Mesendoderm (in vitro differentiated cells): ENCODE measurements around the gene GJC1.

Experiments used
- DNase-seq: peaks from one replicate; pipeline ENCODE4 v3.0.0; 2013
- H2AK5ac ChIP-seq: 2 replicates; pipeline ENCODE4 v1.6.1; 2013; ENCODE audit warnings: low read length, inconsistent platforms
- H2BK120ac ChIP-seq: 2 replicates; pipeline ENCODE4 v1.6.1; 2013; ENCODE audit warnings: low read depth, mild to moderate bottlenecking, low read length, moderate library complexity, mixed read lengths
- H2BK15ac ChIP-seq: replicated peaks from 2 replicates; pipeline ENCODE4 v1.6.1; 2013; ENCODE audit warnings: low read depth, mild to moderate bottlenecking, moderate library complexity
- H2BK5ac ChIP-seq: 2 replicates; pipeline ENCODE4 v1.6.1; 2013; ENCODE audit warnings: low read length, inconsistent platforms
- H3K18ac ChIP-seq: 2 replicates; pipeline ENCODE4 v1.6.1; 2013; ENCODE audit warnings: mild to moderate bottlenecking, low read length, mixed read lengths
- H3K23ac ChIP-seq: one replicate; pipeline ENCODE4 v1.6.1; 2013; ENCODE audit warnings: low read length
- H3K27ac ChIP-seq: 2 replicates; pipeline ENCODE4 v1.5.1; 2013; ENCODE audit warnings: low read depth, mild to moderate bottlenecking, inconsistent platforms, low read length, moderate library complexity
- H3K27me3 ChIP-seq: 2 replicates; pipeline ENCODE4 v1.6.1; 2013; ENCODE audit warnings: low read length, control low read depth, mild to moderate bottlenecking, inconsistent platforms; ENCODE audit not compliant: insufficient read depth, poor library complexity
- H3K36me3 ChIP-seq: 2 replicates; pipeline ENCODE4 v1.6.1; 2013; ENCODE audit warnings: low read length, inconsistent platforms; ENCODE audit not compliant: control insufficient read depth, insufficient read depth
- H3K4ac ChIP-seq: one replicate; pipeline ENCODE4 v1.6.1; 2013; ENCODE audit warnings: low read depth, mild to moderate bottlenecking, low read length, moderate library complexity
- H3K4me1 ChIP-seq: 2 replicates; pipeline ENCODE4 v1.6.1; 2013; ENCODE audit warnings: low read depth, low read length, inconsistent platforms; ENCODE audit not compliant: control insufficient read depth
- H3K4me2 ChIP-seq: 2 replicates; pipeline ENCODE4 v1.6.1; 2013; ENCODE audit warnings: low read length
- H3K4me3 ChIP-seq: 2 replicates; pipeline ENCODE4 v1.5.1; 2013; ENCODE audit warnings: mild to moderate bottlenecking, low read length
- H3K56ac ChIP-seq: one replicate; pipeline ENCODE4 v1.6.1; 2013; ENCODE audit warnings: low read length
- H3K79me1 ChIP-seq: 2 replicates; pipeline ENCODE4 v1.6.1; 2013; ENCODE audit warnings: low read length, inconsistent platforms
- H3K79me2 ChIP-seq: 2 replicates; pipeline ENCODE4 v1.6.1; 2013; ENCODE audit warnings: mild to moderate bottlenecking, low read length; ENCODE audit not compliant: control insufficient read depth, insufficient read depth
- H3K9ac ChIP-seq: 2 replicates; pipeline ENCODE4 v1.6.1; 2013; ENCODE audit warnings: low read length, inconsistent platforms
- H4K5ac ChIP-seq: one replicate; pipeline ENCODE4 v1.6.1; 2013; ENCODE audit warnings: low read length
- H4K8ac ChIP-seq: one replicate; pipeline ENCODE4 v1.6.1; 2013; ENCODE audit warnings: low read depth, mild to moderate bottlenecking, control low read depth, low read length, moderate library complexity
- WGBS: extraction: QIAGEN DNeasy Blood & Tissue Kit; methylation state at CpG from one replicate; pipeline ENCODE4 v1.1.7; 2013; ENCODE audit warnings: low lambda C conversion rate, missing lambda C conversion rate; ENCODE audit not compliant: insufficient coverage; ENCODE audit errors: extremely low coverage; 5-methylcytosine and 5-hydroxymethylcytosine counted together

GJC1 gene

DNA sequence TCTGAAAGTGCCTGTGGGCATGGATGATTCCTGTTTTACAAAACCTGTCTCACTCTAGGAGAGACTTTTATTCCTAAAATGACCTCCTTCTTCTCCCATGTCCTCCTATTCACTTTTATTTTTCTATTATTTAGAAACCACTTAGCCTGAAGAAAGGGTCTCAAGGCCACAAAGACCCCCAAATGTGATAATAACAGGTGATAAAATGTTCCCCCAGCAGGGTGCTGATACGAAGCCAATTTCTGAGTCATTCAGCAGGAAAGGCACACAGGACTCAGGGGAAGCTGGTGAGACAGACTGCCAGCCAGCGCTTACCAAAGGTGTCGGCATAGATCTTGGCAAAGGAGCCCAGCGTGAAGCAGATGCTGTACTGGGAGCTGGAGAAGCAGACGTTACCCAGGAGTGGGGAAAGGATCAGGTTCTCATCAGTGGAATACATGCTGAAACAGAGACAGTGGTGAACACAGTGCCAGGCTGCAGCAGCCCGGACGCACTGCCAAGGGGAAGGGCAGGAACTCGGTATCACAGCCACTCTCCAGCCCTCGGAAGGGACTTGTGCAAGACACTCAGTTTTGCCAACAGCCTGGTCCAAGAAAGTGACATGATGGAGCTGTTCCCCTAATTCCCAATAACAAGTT is 42.2 kb upstream of the GJC1 start:
- H3K23ac ChIP-seq: peak overlapping the region; percentile 66
- H3K4ac ChIP-seq: no peak overlapping the region
- no peak overlapping the region for H3K18ac ChIP-seq
- no peaks in the 10 kb centered on the region for H3K4me1 ChIP-seq
- H2BK5ac ChIP-seq: no peak overlapping the region
- no peak overlapping the region for H2BK120ac ChIP-seq
- H3K4me2 ChIP-seq: no peak overlapping the region
- H4K8ac ChIP-seq: no peak overlapping the region
- no CpG with 5 or more reads among the region's 9 CpGs for WGBS
- no peaks in the 10 kb centered on the region for H3K79me2 ChIP-seq
- no peak overlapping the region for H2BK15ac ChIP-seq
- H3K79me1 ChIP-seq: no peaks in the 10 kb centered on the region
- no peak overlapping the region for H3K4me3 ChIP-seq
- peak overlapping the region; percentile 25 for H3K56ac ChIP-seq
- no peaks in the 10 kb centered on the region for H3K27me3 ChIP-seq
- no peak overlapping the region for H2AK5ac ChIP-seq
- peaks cover 16% of the 10 kb centered on the region for H3K36me3 ChIP-seq
- no peak overlapping the region for H3K27ac ChIP-seq
- H3K9ac ChIP-seq: no peak overlapping the region
- no peak overlapping the region for H4K5ac ChIP-seq
- DNase-seq: no peak

DNA sequence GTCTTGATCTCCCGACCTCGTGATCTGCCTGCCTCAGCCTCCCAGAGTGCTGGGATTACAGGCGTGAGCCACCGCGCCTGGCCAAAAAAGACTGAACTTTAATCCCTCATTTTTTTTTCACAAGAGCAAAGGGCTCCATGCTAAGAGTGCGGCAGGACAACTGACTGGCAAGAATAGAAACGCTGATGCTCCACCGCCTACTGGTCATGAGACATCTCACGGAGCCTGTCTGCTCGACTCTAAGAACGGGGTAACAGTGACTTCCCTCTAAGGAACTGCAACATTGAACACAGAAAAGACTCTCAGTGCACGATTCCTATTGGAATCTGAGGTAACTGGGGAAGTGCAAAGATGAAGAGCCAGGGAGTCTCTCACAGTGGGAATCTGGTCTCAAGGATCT is 41.5 kb upstream of the GJC1 start:
- Histone ChIP-seq H2BK15ac (no peak overlapping the region), H2BK5ac (no peak overlapping the region), H3K4ac (no peak overlapping the region), H3K56ac (no peak overlapping the region), H3K36me3 (peaks cover 16% of the 10 kb centered on the region), H2AK5ac (no peak overlapping the region), H3K4me3 (no peak overlapping the region), H4K5ac (no peak overlapping the region), H4K8ac (no peak overlapping the region), H3K27ac (no peak overlapping the region), H3K79me2 (no peaks in the 10 kb centered on the region), H3K4me2 (no peak overlapping the region), H3K9ac (no peak overlapping the region), H3K23ac (no peak overlapping the region), H3K4me1 (no peaks in the 10 kb centered on the region), H3K18ac (no peak overlapping the region), H2BK120ac (no peak overlapping the region), H3K79me1 (no peaks in the 10 kb centered on the region), H3K27me3 (no peaks in the 10 kb centered on the region)
- whole genome bisulfite sequencing: no CpG with 5 or more reads among the region's 12 CpGs
- DNase-seq: no peak

DNA sequence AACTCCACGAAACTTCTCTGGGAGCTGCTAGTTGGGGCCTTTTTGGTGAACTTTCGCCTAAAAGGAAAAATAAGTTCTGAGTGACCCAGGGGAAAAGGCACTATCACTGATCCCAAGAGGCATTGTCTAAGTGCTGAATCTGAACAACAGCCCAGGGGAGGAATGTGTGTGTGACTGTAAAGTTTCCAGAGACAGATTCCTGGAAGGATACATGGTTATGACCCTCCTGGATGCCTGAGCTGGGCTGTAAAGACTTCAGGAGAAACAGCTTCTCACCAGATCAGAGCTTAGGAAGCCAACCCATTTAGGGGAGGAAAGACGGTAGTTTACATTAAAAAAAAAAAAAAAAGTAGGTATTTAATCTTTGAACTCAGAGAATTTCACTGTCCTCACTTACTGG is 37.8 kb upstream of the GJC1 start:
- DNase-seq: no peak
- no peak overlapping the region for H4K5ac ChIP-seq
- H3K9ac ChIP-seq: no peak overlapping the region
- H2BK120ac ChIP-seq: no peak overlapping the region
- no peak overlapping the region for H3K4me3 ChIP-seq
- H3K79me1 ChIP-seq: no peaks in the 10 kb centered on the region
- no peaks in the 10 kb centered on the region for H3K27me3 ChIP-seq
- H3K23ac ChIP-seq: no peak overlapping the region
- H2AK5ac ChIP-seq: no peak overlapping the region
- H3K27ac ChIP-seq: no peak overlapping the region
- no CpG with 5 or more reads among the region's 3 CpGs for WGBS
- no peak overlapping the region for H2BK5ac ChIP-seq
- H3K79me2 ChIP-seq: no peaks in the 10 kb centered on the region
- peaks cover 20% of the 10 kb centered on the region for H3K36me3 ChIP-seq
- H3K4me2 ChIP-seq: no peak overlapping the region
- H3K56ac ChIP-seq: no peak overlapping the region
- no peak overlapping the region for H4K8ac ChIP-seq
- H3K18ac ChIP-seq: no peak overlapping the region
- no peak overlapping the region for H3K4ac ChIP-seq
- no peaks in the 10 kb centered on the region for H3K4me1 ChIP-seq
- H2BK15ac ChIP-seq: no peak overlapping the region

DNA sequence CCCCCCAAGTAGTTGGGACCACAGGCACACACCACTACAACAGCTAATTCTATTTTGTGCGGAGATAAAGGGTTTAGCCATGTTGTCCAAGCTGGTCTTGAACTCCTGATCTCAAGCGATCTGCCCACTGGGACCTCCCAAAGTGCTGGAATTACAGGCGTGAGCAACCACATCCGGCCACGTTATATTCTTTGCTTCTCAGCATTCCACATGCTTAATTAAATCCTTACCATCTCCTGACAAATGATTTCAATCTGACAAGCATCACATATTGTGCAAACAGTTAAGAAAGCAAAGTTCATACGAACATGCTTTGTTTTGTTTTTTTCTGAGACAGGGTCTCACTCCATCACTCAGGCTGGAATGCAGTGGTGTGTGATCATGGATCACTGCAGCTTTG is 35.8 kb upstream of the GJC1 start:
- Histone ChIP-seq H3K4me1 (no peaks in the 10 kb centered on the region), H3K23ac (no peak overlapping the region), H3K56ac (no peak overlapping the region), H4K8ac (no peak overlapping the region), H2BK5ac (no peak overlapping the region), H2BK120ac (no peak overlapping the region), H3K9ac (no peak overlapping the region), H4K5ac (no peak overlapping the region), H3K79me2 (no peaks in the 10 kb centered on the region), H3K4ac (no peak overlapping the region), H3K79me1 (no peaks in the 10 kb centered on the region), H2AK5ac (no peak overlapping the region), H3K4me2 (no peak overlapping the region), H3K36me3 (peaks cover 11% of the 10 kb centered on the region), H3K27me3 (no peaks in the 10 kb centered on the region), H3K18ac (no peak overlapping the region), H2BK15ac (no peak overlapping the region), H3K27ac (no peak overlapping the region), H3K4me3 (no peak overlapping the region)
- WGBS: no CpG with 5 or more reads among the region's 6 CpGs
- DNase-seq: no peak

DNA sequence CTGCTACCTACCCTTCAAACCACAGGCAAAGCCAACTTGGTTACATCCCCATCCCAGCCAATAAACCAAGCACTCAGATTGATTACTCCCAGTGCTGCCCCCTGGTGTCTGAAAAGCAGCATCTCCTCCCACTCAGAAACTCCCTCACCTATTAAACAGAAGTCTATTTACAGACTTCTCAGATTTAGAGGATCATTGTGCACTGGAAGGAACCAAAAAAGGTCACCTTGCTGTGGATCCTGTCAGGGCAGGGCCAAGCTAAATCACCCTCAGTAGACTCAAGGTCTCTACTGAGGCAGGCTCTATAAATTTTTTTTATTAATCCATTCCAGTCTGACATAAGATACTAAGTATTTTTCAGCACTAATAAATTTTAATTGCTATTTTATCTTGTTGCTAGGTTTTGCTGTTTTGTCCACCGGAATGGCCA is 35.2 kb upstream of the GJC1 start:
- H3K4me3 ChIP-seq: no peak overlapping the region
- H4K8ac ChIP-seq: no peak overlapping the region
- no peaks in the 10 kb centered on the region for H3K27me3 ChIP-seq
- no peak overlapping the region for H3K9ac ChIP-seq
- no peak overlapping the region for H2AK5ac ChIP-seq
- H3K27ac ChIP-seq: no peak overlapping the region
- peak; percentile 79 for DNase-seq
- H3K79me1 ChIP-seq: no peaks in the 10 kb centered on the region
- H2BK15ac ChIP-seq: no peak overlapping the region
- no peaks in the 10 kb centered on the region for H3K4me1 ChIP-seq
- no peak overlapping the region for H3K4me2 ChIP-seq
- WGBS: no CpG with 5 or more reads among the region's 1 CpG
- no peak overlapping the region for H2BK5ac ChIP-seq
- no peaks in the 10 kb centered on the region for H3K79me2 ChIP-seq
- H3K36me3 ChIP-seq: peaks cover 13% of the 10 kb centered on the region
- no peak overlapping the region for H4K5ac ChIP-seq
- no peak overlapping the region for H3K23ac ChIP-seq
- no peak overlapping the region for H3K56ac ChIP-seq
- no peak overlapping the region for H2BK120ac ChIP-seq
- no peak overlapping the region for H3K4ac ChIP-seq
- H3K18ac ChIP-seq: no peak overlapping the region

DNA sequence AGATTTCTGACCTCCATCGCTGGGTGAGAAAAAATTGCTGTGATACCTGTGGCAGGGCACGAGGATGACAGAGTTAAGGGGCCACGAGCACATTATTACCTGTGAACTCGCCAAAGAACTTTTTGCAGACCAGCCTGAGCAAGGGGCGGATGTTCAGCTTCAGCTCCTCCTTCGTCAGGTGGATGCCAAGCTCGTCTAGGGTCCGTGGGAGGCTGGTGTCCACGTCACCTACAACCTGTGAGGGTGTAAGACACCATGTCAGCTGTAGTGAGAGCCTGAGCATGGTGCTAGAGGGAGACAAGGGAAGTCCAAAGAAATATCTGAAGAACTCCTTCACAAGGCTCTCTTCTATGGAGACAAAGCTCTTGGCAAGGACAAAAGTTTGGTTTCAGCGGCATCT is 34.7 kb upstream of the GJC1 start:
- no peak overlapping the region for H4K8ac ChIP-seq
- H2BK120ac ChIP-seq: no peak overlapping the region
- DNase-seq: no peak
- no peaks in the 10 kb centered on the region for H3K79me1 ChIP-seq
- no peaks in the 10 kb centered on the region for H3K79me2 ChIP-seq
- H3K23ac ChIP-seq: no peak overlapping the region
- H3K4ac ChIP-seq: no peak overlapping the region
- H3K18ac ChIP-seq: no peak overlapping the region
- no peak overlapping the region for H3K27ac ChIP-seq
- H3K4me1 ChIP-seq: no peaks in the 10 kb centered on the region
- WGBS: no CpG with 5 or more reads among the region's 10 CpGs
- no peak overlapping the region for H2BK5ac ChIP-seq
- H4K5ac ChIP-seq: no peak overlapping the region
- no peak overlapping the region for H3K4me2 ChIP-seq
- H3K36me3 ChIP-seq: peaks cover 16% of the 10 kb centered on the region
- no peak overlapping the region for H3K9ac ChIP-seq
- H2BK15ac ChIP-seq: no peak overlapping the region
- no peak overlapping the region for H3K56ac ChIP-seq
- H3K4me3 ChIP-seq: no peak overlapping the region
- no peak overlapping the region for H2AK5ac ChIP-seq
- H3K27me3 ChIP-seq: no peaks in the 10 kb centered on the region
